HCT116 (cell line): ENCODE data around the gene SBNO2. TPM values are rescaled to one million over a fixed set of nuclear protein-coding genes. Genes with fewer than 3 reads are reported as not detected.

Source experiments
- ATAC-seq: fragments of 200-7000 bp; cut with Tn5 transposase; 2 replicates; pipeline ENCODE4 v1.9.1; 2020; ENCODE audit warnings: mild to moderate bottlenecking, moderate library complexity
- BruUV-seq: library from RNA; stranded (reverse); fragments of 400-500 nt; replicated peaks from 2 replicates; lab custom pipeline; 2021; lab: Mats Ljungman, UMichigan
- CTCF ChIA-PET: fragments of 300-600 bp; sonication (Branson Sonifier 250); formaldehyde crosslinking; loops from one replicate; lab custom pipeline; 2021; ENCODE audit warnings: antibody characterized with exemption; lab: Charles Lee
- POLR2A ChIA-PET: fragments of 300-600, 350-600 bp; sonication (Branson Sonifier 250); formaldehyde crosslinking; loops from one replicate; lab custom pipeline; 2021; ENCODE audit warnings: antibody characterized with exemption; lab: Charles Lee
- RAD21 ChIA-PET, 2 experiments: fragments of 300-600 bp; sonication (Branson Sonifier 250); formaldehyde crosslinking; loops; one replicate each; lab custom pipeline; 2023; ENCODE audit warnings: low total read pairs in 2 of 2; ENCODE audit not compliant: uncharacterized antibody in 2 of 2, unreplicated experiment in 2 of 2, low non-redundant PET in 1 of 2; lab: Charles Lee
- DNase-seq: peaks from one replicate; pipeline ENCODE4 v3.0.0-alpha.2; 2010; ENCODE audit warnings: low read depth, low spot score
- H2AFZ ChIP-seq: fragments of 200-600 bp; shearing (Covaris generic), sonication (generic); 2 replicates; pipeline ENCODE4 v1.6.1; 2017; ENCODE audit warnings: low read depth, mixed run types, mixed read lengths, antibody characterized with exemption, low read length; ENCODE audit not compliant: poor library complexity, severe bottlenecking
- H3K27ac ChIP-seq: 2 replicates; pipeline ENCODE4 v1.5.1; 2012; ENCODE audit warnings: low read depth, low read length
- H3K27me3 ChIP-seq: fragments of 200-600 bp; sonication (generic); 2 replicates; pipeline ENCODE4 v1.6.1; 2016; ENCODE audit warnings: mixed run types, low read length, mixed read lengths; ENCODE audit not compliant: insufficient read depth
- H3K36me3 ChIP-seq, 2 experiments: fragments of 200-500 bp in 1 of 2; fragments of 200-600 bp in 1 of 2; sonication (Bioruptor generic) in 1 of 2; sonication (generic) in 1 of 2; 2 replicates each; pipeline versions ENCODE4 v1.5.1 to v1.6.1; 2014 to 2016; ENCODE audit warnings: low read length in 2 of 2, inconsistent platforms in 1 of 2, mixed read lengths in 1 of 2, mixed run types in 1 of 2; ENCODE audit not compliant: insufficient read depth in 2 of 2, control insufficient read depth in 1 of 2
- H3K4me1 ChIP-seq, 2 experiments: fragments of 200-600 bp in 1 of 2; sonication (generic) in 1 of 2; 2 replicates each; pipeline versions ENCODE4 v1.5.1 to v1.6.1; 2012 to 2017; ENCODE audit warnings: low read length in 2 of 2, inconsistent platforms in 1 of 2, mild to moderate bottlenecking in 1 of 2, mixed read lengths in 1 of 2, mixed run types in 1 of 2, moderate library complexity in 1 of 2; ENCODE audit not compliant: insufficient read depth in 2 of 2, control insufficient read depth in 1 of 2
- H3K4me2 ChIP-seq: fragments of 200-600 bp; sonication (generic); 2 replicates; pipeline ENCODE4 v1.6.1; 2017; ENCODE audit warnings: mixed run types, low read length, mixed read lengths
- H3K4me3 ChIP-seq, 2 experiments: fragments of 200-600 bp in 1 of 2; sonication (generic) in 1 of 2; replicated peaks in 1 of 2; 2 replicates each; pipeline ENCODE4 v1.5.1; 2011 to 2016; ENCODE audit warnings: low read length in 2 of 2, control low read depth in 1 of 2, low read depth in 1 of 2, mild to moderate bottlenecking in 1 of 2, mixed read lengths in 1 of 2, mixed run types in 1 of 2
- H3K79me2 ChIP-seq: fragments of 200-600 bp; sonication (generic); 2 replicates; pipeline ENCODE4 v1.6.1; 2017; ENCODE audit warnings: mild to moderate bottlenecking, mixed run types, low read length, moderate library complexity, mixed read lengths; ENCODE audit not compliant: insufficient read depth
- H3K9ac ChIP-seq: fragments of 200-600 bp; sonication (generic); 2 replicates; pipeline ENCODE4 v1.6.1; 2016; ENCODE audit warnings: low read length, mixed read lengths
- H3K9me2 ChIP-seq: fragments of 200-600 bp; sonication (generic), shearing (Covaris generic); 2 replicates; pipeline ENCODE4 v1.6.1; 2017; ENCODE audit warnings: mixed run types, mild to moderate bottlenecking, moderate library complexity; ENCODE audit not compliant: insufficient read depth
- H3K9me3 ChIP-seq, 2 experiments: fragments of 200-500 bp in 1 of 2; fragments of 200-600 bp in 1 of 2; sonication (Bioruptor generic) in 1 of 2; sonication (generic) in 1 of 2; 2 replicates each; pipeline ENCODE4 v1.6.1; 2014 to 2017; ENCODE audit warnings: low read length in 2 of 2, mixed read lengths in 2 of 2, inconsistent platforms in 1 of 2, low read depth in 1 of 2, mild to moderate bottlenecking in 1 of 2, mixed run types in 1 of 2, moderate library complexity in 1 of 2; ENCODE audit not compliant: control insufficient read depth in 1 of 2, insufficient read depth in 1 of 2
- H4K20me1 ChIP-seq: fragments of 200-600 bp; sonication (generic), shearing (Covaris generic); 2 replicates; pipeline ENCODE4 v1.6.1; 2017; ENCODE audit warnings: mixed run types, mild to moderate bottlenecking, moderate library complexity; ENCODE audit not compliant: insufficient read depth
- ATF3 ChIP-seq: IDR thresholded peaks from 2 replicates; pipeline ENCODE4 v1.6.1; 2012
- CBX3 ChIP-seq: IDR thresholded peaks from 2 replicates; pipeline ENCODE4 v1.6.1; 2012; ENCODE audit warnings: low read depth
- CEBPB ChIP-seq: IDR thresholded peaks from 2 replicates; pipeline ENCODE4 v1.6.1; 2012; ENCODE audit warnings: low read depth
- CTCF ChIP-seq, 3 experiments: fragments of 200-600 bp in 1 of 3; sonication (generic) in 1 of 3; IDR thresholded peaks in 2 of 3; conservative IDR thresholded peaks in 1 of 3; 2 replicates each; pipeline ENCODE4 v1.5.1; 2012 to 2017; ENCODE audit warnings: low read depth in 2 of 3, low read length in 2 of 3, antibody characterized with exemption in 1 of 3, borderline replicate concordance in 1 of 3, control low read depth in 1 of 3, mild to moderate bottlenecking in 1 of 3, mixed read lengths in 1 of 3, mixed run types in 1 of 3, moderate library complexity in 1 of 3; ENCODE audit not compliant: insufficient read depth in 1 of 3
- ELF1 ChIP-seq: IDR thresholded peaks from 2 replicates; pipeline ENCODE4 v1.6.1; 2012; ENCODE audit warnings: low read depth, borderline replicate concordance
- EZH2 ChIP-seq: fragments of 200-600 bp; sonication (generic); IDR thresholded peaks from 2 replicates; pipeline ENCODE4 v1.6.1; 2017; ENCODE audit warnings: antibody characterized with exemption, mixed run types
- FOSL1 ChIP-seq: IDR thresholded peaks from 2 replicates; pipeline ENCODE4 v1.6.1; 2012; ENCODE audit warnings: low read depth
- MAX ChIP-seq: IDR thresholded peaks from 2 replicates; pipeline ENCODE4 v1.6.1; 2012
- POLR2A ChIP-seq: IDR thresholded peaks from 2 replicates; pipeline ENCODE4 v1.7.0; 2011; ENCODE audit warnings: borderline replicate concordance; ENCODE audit not compliant: insufficient read depth, insufficient read length; ENCODE audit errors: extremely low read depth
- POLR2AphosphoS5 ChIP-seq: IDR thresholded peaks from 2 replicates; pipeline ENCODE4 v1.6.1; 2011; ENCODE audit warnings: mild to moderate bottlenecking, low read depth, low read length, moderate library complexity
- RAD21 ChIP-seq: IDR thresholded peaks from 2 replicates; pipeline ENCODE4 v1.6.1; 2012; ENCODE audit warnings: low read depth, mild to moderate bottlenecking
- REST ChIP-seq: IDR thresholded peaks from 2 replicates; pipeline ENCODE4 v1.6.1; 2012; ENCODE audit warnings: low read depth
- SIN3A ChIP-seq: IDR thresholded peaks from 2 replicates; pipeline ENCODE4 v1.6.1; 2012; ENCODE audit warnings: low read depth
- SP1 ChIP-seq: IDR thresholded peaks from 2 replicates; pipeline ENCODE4 v1.6.1; 2012; ENCODE audit warnings: low read depth
- SRF ChIP-seq: IDR thresholded peaks from 2 replicates; pipeline ENCODE4 v1.6.1; 2012; ENCODE audit warnings: low read depth
- TCF7L2 ChIP-seq: IDR thresholded peaks from 2 replicates; pipeline ENCODE4 v1.7.0; 2011; ENCODE audit warnings: borderline replicate concordance, inconsistent platforms; ENCODE audit not compliant: insufficient read depth, insufficient read length; ENCODE audit errors: extremely low read depth
- YY1 ChIP-seq: IDR thresholded peaks from 2 replicates; pipeline ENCODE4 v1.6.1; 2011; ENCODE audit warnings: low read length, low read depth, moderate library complexity, mild to moderate bottlenecking; ENCODE audit not compliant: insufficient replicate concordance; ENCODE audit errors: extremely low read depth
- ZBTB33 ChIP-seq: IDR thresholded peaks from 2 replicates; pipeline ENCODE4 v1.6.1; 2011; ENCODE audit warnings: mild to moderate bottlenecking, low read length, moderate library complexity; ENCODE audit not compliant: insufficient replicate concordance; ENCODE audit errors: extremely low read depth
- ZFX ChIP-seq: fragments of 450-650 bp; IDR thresholded peaks from 2 replicates; pipeline ENCODE4 v1.6.1; 2017
- ZNF274 ChIP-seq: fragments of 200-500 bp; sonication (Bioruptor generic); IDR thresholded peaks from 2 replicates; pipeline ENCODE4 v1.6.1; 2014; ENCODE audit warnings: mild to moderate bottlenecking, low read depth, low read length, inconsistent platforms
- intact Hi-C: fragments of 100-400 bp; cut with micrococcal nuclease; formaldehyde crosslinking; loops from 2 replicates; pipeline ENCODE4 v1.10.0; 2022
- total RNA-seq: library from RNA; stranded (reverse); gene quantifications from one replicate; pipeline ENCODE4 v1.2.1, GENCODE V29; 2021; ENCODE audit not compliant: unreplicated experiment

SBNO2 gene
- total RNA-seq, 1 experiment from 2014 or later = 66.4 TPM

- no peaks in the 10 kb centered on the region for H3K9me3 ChIP-seq
- H3K4me2 ChIP-seq = no peak overlapping the region
- H3K9me2 ChIP-seq = no peaks in the 10 kb centered on the region
- BruUV-seq = no TSS peak
- H3K9ac ChIP-seq = no peak overlapping the region
- H3K4me3 ChIP-seq = no peak overlapping the region
- no peak for TF ChIP-seq ZBTB33
- TF ChIP-seq SIN3A = no peak
- TF ChIP-seq SRF = no peak
- TF ChIP-seq ZNF274 = no peak
- TF ChIP-seq CTCF (IDR thresholded peaks at IDR 0.05 in 2 of 3, conservative IDR thresholded peaks at IDR 0.05 in 1 of 3; ENCODE audit: borderline replicate concordance in 1 of 3, insufficient read depth in 1 of 3, low read depth in 2 of 3, low read length in 2 of 3) = no peak
- no peak for TF ChIP-seq MAX
- TF ChIP-seq TCF7L2 = no peak
- TF ChIP-seq EZH2 = no peak
- no peak for TF ChIP-seq FOSL1
- TF ChIP-seq RAD21 = no peak
- TF ChIP-seq SP1 = no peak
- TF ChIP-seq CBX3 = no peak
- TF ChIP-seq CEBPB = no peak
- TF ChIP-seq REST = no peak
- TF ChIP-seq POLR2AphosphoS5 = no peak
- no peak for TF ChIP-seq ELF1
- TF ChIP-seq POLR2A = no peak
- TF ChIP-seq YY1 = no peak
- no peak for TF ChIP-seq ZFX
- TF ChIP-seq ATF3 = no peak
- POLR2A ChIA-PET = no interaction called here
- peaks cover 0 to 20% of the 10 kb centered on the region in 2 experiments; a peak in 2 of 4 replicates for H3K36me3 ChIP-seq
- no peak overlapping the region for H2AFZ ChIP-seq
- peaks cover 0 to 14% of the 10 kb centered on the region in 2 experiments; a peak in 3 of 4 replicates for H3K4me1 ChIP-seq
- intact Hi-C loops = no loop called here
- no peaks in the 10 kb centered on the region for H4K20me1 ChIP-seq
- DNase-seq (no peak), ATAC-seq (no peak)
- H3K79me2 ChIP-seq = peaks cover 29% of the 10 kb centered on the region; the same call in 1 of the 2 replicates
- CTCF ChIA-PET = no interaction called here
- H3K27ac ChIP-seq = no peak overlapping the region
- RAD21 ChIA-PET = no interaction called here
- H3K27me3 ChIP-seq = no peaks in the 10 kb centered on the region
Observed at GRCh38 chr19:1128106-1128505, 46.0 kb downstream of the SBNO2 start.
